ENCODE data around the gene TTN.

Gene TTN

DNA sequence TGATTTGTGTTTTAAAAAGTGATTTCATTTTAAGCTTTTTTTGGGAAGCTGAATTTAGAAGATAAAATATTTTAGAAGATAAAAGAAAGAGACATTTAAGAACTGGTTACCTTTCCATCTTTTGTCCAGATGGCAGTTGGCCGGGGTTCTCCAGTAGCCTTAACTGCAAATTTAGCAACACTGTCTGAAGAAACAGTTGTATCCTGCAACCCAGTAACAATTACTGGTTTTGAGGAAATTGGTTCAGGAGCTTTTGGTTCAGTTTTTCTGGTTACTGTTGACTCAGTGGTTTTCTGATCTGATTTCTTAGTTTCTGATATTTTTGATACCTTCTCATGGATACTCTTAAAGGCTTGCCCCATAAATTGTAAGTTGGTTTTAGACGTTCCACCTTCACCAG, 277.1 kb downstream of the TTN start:
- no peak for ATAC-seq
- TF ChIP-seq ZNF8 (CRISPR knock-in tag; IDR thresholded peaks at IDR 0.05) (no peak), TOX (CRISPR knock-in tag; IDR thresholded peaks at IDR 0.05; ENCODE audit: borderline replicate concordance) (no peak), ZC3H10 (CRISPR knock-in tag; IDR thresholded peaks at IDR 0.05) (no peak), PPARA (CRISPR knock-in tag; IDR thresholded peaks at IDR 0.05; ENCODE audit: borderline replicate concordance) (no peak)

DNA sequence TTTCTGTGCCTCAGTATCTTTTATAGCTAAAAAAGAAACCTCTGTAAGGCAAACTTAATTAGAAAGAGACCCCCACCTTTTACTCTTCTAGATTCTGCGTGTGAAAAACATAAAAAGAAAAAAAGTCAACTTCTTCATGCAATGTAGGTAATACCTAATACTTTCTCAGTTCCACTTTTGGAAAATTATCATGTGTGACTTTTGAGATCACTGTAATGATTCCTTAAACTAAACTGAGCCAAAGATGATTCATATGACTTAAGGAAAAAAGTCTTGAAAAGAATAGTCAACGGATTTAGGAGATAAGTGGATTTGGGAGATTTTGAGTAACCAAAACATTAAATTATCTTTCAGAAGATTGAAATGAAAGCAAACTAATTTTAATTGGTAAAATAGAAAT, 278.0 kb downstream of the TTN start:
- TF ChIP-seq ISL1 (CRISPR knock-in tag; IDR thresholded peaks at IDR 0.05), result no peak
- no peak for TF ChIP-seq OSR1 (CRISPR knock-in tag; IDR thresholded peaks at IDR 0.05)
- no peak for ATAC-seq

DNA sequence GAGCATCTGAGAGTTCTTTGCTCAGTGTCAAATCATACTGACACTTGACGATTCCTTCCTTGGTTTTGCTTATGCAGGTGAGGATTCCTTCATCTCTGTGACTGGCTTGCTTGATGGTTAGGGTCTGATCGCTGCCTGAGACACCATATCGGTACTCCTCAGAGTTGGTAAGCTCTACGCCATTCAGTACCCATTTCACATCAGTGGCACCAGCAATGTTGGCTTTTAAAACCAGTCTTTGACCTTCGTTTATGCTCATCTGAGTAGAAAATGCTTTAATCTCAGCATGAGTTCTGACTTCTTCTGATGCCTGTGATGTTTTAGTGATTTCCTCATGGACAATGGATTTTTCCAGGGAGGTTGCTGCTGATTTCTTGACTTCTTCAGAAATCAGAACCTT, 278.6 kb downstream of the TTN start:
- TF ChIP-seq ZNF565 (CRISPR knock-in tag; conservative IDR thresholded peaks at IDR 0.05; ENCODE audit: low read depth) (no peak), ISL1 (CRISPR knock-in tag; IDR thresholded peaks at IDR 0.05) (no peak), RARB (CRISPR knock-in tag; IDR thresholded peaks at IDR 0.05) (no peak), OSR1 (CRISPR knock-in tag; IDR thresholded peaks at IDR 0.05) (no peak), GLIS3 (CRISPR knock-in tag; IDR thresholded peaks at IDR 0.05) (no peak)
- TF ChIP-seq, protein P1, sequence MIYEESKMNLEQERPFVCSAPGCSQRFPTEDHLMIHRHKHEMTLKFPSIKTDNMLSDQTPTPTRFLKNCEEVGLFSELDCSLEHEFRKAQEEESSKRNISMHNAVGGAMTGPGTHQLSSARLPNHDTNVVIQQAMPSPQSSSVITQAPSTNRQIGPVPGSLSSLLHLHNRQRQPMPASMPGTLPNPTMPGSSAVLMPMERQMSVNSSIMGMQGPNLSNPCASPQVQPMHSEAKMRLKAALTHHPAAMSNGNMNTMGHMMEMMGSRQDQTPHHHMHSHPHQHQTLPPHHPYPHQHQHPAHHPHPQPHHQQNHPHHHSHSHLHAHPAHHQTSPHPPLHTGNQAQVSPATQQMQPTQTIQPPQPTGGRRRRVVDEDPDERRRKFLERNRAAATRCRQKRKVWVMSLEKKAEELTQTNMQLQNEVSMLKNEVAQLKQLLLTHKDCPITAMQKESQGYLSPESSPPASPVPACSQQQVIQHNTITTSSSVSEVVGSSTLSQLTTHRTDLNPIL (CRISPR knock-in tag; IDR thresholded peaks at IDR 0.05; ENCODE audit: low read depth), result no peak
- TF ChIP-seq, protein P2, sequence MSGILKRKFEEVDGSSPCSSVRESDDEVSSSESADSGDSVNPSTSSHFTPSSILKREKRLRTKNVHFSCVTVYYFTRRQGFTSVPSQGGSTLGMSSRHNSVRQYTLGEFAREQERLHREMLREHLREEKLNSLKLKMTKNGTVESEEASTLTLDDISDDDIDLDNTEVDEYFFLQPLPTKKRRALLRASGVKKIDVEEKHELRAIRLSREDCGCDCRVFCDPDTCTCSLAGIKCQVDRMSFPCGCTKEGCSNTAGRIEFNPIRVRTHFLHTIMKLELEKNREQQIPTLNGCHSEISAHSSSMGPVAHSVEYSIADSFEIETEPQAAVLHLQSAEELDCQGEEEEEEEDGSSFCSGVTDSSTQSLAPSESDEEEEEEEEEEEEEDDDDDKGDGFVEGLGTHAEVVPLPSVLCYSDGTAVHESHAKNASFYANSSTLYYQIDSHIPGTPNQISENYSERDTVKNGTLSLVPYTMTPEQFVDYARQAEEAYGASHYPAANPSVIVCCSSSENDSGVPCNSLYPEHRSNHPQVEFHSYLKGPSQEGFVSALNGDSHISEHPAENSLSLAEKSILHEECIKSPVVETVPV (CRISPR knock-in tag; IDR thresholded peaks at IDR 0.05), result no peak
- no peak for ATAC-seq

DNA sequence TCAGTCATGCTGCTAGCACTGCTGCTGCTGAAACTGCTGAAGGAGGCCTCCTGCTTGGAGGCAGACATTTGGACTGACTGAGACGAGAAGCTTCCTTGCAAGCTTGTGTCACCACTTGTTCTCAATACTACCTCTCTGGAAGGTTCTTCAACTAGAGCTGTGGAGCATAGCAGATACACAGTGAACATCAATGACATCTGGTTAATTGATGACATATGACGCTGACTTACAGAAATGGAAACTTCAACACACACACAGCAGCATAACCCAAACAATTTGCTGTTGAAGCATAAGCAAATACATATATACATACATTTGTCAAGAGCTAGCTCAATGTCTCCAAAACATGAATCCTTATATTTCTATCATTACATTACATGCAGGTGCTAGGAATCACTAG, 279.6 kb downstream of the TTN start:
- TF ChIP-seq ZNF70 (CRISPR knock-in tag; IDR thresholded peaks at IDR 0.05) (no peak), SNAI2 (CRISPR knock-in tag; IDR thresholded peaks at IDR 0.05) (no peak), GLIS3 (CRISPR knock-in tag; IDR thresholded peaks at IDR 0.05) (no peak), BACH2 (CRISPR knock-in tag; IDR thresholded peaks at IDR 0.05; ENCODE audit: borderline replicate concordance) (no peak), ARNTL (CRISPR knock-in tag; IDR thresholded peaks at IDR 0.05; ENCODE audit: borderline replicate concordance, low read depth) (no peak), ZNF8 (CRISPR knock-in tag; IDR thresholded peaks at IDR 0.05) (no peak), TCF4 (CRISPR knock-in tag; IDR thresholded peaks at IDR 0.05; ENCODE audit: borderline replicate concordance) (no peak)
- TF ChIP-seq, protein P3, sequence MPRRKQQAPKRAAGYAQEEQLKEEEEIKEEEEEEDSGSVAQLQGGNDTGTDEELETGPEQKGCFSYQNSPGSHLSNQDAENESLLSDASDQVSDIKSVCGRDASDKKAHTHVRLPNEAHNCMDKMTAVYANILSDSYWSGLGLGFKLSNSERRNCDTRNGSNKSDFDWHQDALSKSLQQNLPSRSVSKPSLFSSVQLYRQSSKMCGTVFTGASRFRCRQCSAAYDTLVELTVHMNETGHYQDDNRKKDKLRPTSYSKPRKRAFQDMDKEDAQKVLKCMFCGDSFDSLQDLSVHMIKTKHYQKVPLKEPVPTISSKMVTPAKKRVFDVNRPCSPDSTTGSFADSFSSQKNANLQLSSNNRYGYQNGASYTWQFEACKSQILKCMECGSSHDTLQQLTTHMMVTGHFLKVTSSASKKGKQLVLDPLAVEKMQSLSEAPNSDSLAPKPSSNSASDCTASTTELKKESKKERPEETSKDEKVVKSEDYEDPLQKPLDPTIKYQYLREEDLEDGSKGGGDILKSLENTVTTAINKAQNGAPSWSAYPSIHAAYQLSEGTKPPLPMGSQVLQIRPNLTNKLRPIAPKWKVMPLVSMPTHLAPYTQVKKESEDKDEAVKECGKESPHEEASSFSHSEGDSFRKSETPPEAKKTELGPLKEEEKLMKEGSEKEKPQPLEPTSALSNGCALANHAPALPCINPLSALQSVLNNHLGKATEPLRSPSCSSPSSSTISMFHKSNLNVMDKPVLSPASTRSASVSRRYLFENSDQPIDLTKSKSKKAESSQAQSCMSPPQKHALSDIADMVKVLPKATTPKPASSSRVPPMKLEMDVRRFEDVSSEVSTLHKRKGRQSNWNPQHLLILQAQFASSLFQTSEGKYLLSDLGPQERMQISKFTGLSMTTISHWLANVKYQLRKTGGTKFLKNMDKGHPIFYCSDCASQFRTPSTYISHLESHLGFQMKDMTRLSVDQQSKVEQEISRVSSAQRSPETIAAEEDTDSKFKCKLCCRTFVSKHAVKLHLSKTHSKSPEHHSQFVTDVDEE (CRISPR knock-in tag; IDR thresholded peaks at IDR 0.05), result no peak
- TF ChIP-seq, protein P2 (CRISPR knock-in tag; IDR thresholded peaks at IDR 0.05), result no peak
- TF ChIP-seq, protein P4, sequence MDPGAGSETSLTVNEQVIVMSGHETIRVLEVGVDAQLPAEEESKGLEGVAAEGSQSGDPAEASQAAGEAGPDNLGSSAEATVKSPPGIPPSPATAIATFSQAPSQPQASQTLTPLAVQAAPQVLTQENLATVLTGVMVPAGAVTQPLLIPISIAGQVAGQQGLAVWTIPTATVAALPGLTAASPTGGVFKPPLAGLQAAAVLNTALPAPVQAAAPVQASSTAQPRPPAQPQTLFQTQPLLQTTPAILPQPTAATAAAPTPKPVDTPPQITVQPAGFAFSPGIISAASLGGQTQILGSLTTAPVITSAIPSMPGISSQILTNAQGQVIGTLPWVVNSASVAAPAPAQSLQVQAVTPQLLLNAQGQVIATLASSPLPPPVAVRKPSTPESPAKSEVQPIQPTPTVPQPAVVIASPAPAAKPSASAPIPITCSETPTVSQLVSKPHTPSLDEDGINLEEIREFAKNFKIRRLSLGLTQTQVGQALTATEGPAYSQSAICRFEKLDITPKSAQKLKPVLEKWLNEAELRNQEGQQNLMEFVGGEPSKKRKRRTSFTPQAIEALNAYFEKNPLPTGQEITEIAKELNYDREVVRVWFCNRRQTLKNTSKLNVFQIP (CRISPR knock-in tag; IDR thresholded peaks at IDR 0.05; ENCODE audit: borderline replicate concordance, low read depth), result no peak
- no peak for ATAC-seq

DNA sequence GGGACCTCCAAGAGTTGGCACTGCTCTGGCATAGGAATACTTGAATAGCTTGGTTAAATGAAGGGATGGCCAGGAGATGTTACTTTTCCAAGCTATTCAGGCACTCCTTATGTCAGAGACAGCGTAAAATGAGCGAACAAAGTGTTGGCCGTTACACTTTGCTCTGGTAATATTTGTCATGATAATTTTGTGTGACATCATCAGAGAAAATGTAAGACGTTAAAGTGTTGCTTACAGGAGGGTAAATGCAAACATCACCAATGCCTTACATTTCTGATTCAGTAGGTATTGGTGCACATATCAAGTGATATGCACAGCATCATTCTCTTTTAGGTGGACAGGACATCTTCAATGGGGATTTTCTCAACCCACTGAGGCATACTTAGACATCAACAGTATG, 281.0 kb downstream of the TTN start:
- no peak for ATAC-seq
- TF ChIP-seq ARNTL (CRISPR knock-in tag; IDR thresholded peaks at IDR 0.05; ENCODE audit: borderline replicate concordance, low read depth), result no peak
- TF ChIP-seq PPARA (CRISPR knock-in tag; IDR thresholded peaks at IDR 0.05; ENCODE audit: borderline replicate concordance), result no peak
- TF ChIP-seq, protein P1 (CRISPR knock-in tag; IDR thresholded peaks at IDR 0.05; ENCODE audit: low read depth), result no peak
- TF ChIP-seq GLIS3 (CRISPR knock-in tag; IDR thresholded peaks at IDR 0.05), result no peak
- TF ChIP-seq RARB (CRISPR knock-in tag; IDR thresholded peaks at IDR 0.05), result no peak
- no peak for TF ChIP-seq ZFP3 (CRISPR knock-in tag; IDR thresholded peaks at IDR 0.05)
- TF ChIP-seq, protein P3 (CRISPR knock-in tag; IDR thresholded peaks at IDR 0.05), result no peak
- TF ChIP-seq, protein P4 (CRISPR knock-in tag; IDR thresholded peaks at IDR 0.05; ENCODE audit: borderline replicate concordance, low read depth), result no peak

Data from SK-N-SH treated with all-trans-retinoic acid at 6 μM for 48 hours (cell line).